HFFc6 (cell line): ENCODE measurements around the gene GMIP. TPM values are rescaled to one million over a fixed set of nuclear protein-coding genes. Genes with fewer than 3 reads are reported as not detected.

Source experiments
- DNase-seq: peaks from one replicate; pipeline ENCODE4 v3.0.0-alpha.2; 2018
- H3K27ac Mint-ChIP-seq: 2 replicates; pipeline ENCODE4 v1.8.0; 2020; ENCODE audit warnings: mild to moderate bottlenecking, mixed read lengths
- H3K27me3 Mint-ChIP-seq: 2 replicates; pipeline ENCODE4 v1.8.0; 2021; ENCODE audit warnings: mild to moderate bottlenecking, moderate library complexity, mixed read lengths; ENCODE audit not compliant: insufficient read depth
- H3K36me3 Mint-ChIP-seq: 2 replicates; pipeline ENCODE4 v1.8.0; 2021; ENCODE audit warnings: low read depth, mixed read lengths
- H3K4me1 Mint-ChIP-seq: 2 replicates; pipeline ENCODE4 v1.8.0; 2020; ENCODE audit warnings: low read depth, mixed read lengths
- H3K4me3 Mint-ChIP-seq: 2 replicates; pipeline ENCODE4 v1.8.0; 2020; ENCODE audit warnings: mild to moderate bottlenecking, moderate library complexity, mixed read lengths
- H3K9me3 Mint-ChIP-seq: 2 replicates; pipeline ENCODE4 v1.8.0; 2020; ENCODE audit warnings: mild to moderate bottlenecking, mixed read lengths
- total RNA-seq, 6 experiments: library from RNA; stranded (reverse); fragmentation: NEBNext Ultra II Directional; extraction: Animal tissue kit (Norgen Biotek cat#: 25700); gene quantifications; 2 replicates in 1 of 6; 3 replicates in 5 of 6; pipeline ENCODE4 v1.2.3, GENCODE V29; 2021
- TF ChIP-seq, protein P1 (sequence below): fragments of 200-600 bp; sonication (generic); IDR thresholded peaks from 2 replicates; pipeline ENCODE4 v1.5.0; 2021; ENCODE audit warnings: antibody characterized with exemption, mild to moderate bottlenecking

GMIP gene
- total RNA-seq, 6 experiments from 2014 or later, result 11.5 to 16.7 (median 13.9) TPM

DNA sequence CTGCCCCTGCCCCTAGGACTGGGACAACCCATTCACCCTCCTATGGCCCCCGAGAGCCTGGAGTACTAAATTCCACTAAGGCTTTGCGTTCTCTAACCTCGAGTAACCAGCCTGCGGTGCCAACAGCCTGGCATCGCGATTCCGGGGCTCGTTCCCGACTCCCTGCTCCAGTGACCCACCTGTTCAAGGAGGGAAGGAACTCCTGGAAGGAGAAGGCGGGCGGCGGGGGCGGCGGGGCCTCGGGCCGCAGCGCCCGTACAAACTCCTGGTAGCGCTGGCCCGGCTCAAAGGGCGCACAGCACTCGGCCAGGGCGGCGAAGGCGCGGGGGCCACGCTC, 6.3 kb downstream of the GMIP start:
- Mint-ChIP-seq H3K36me3 (peaks cover 30% of the 10 kb centered on the region), H3K27me3 (no peaks in the 10 kb centered on the region), H3K27ac (no peak overlapping the region), H3K4me3 (no peak overlapping the region), H3K9me3 (no peaks in the 10 kb centered on the region), H3K4me1 (peaks cover 4% of the 10 kb centered on the region)
- no peak for DNase-seq
- TF ChIP-seq, protein P1, sequence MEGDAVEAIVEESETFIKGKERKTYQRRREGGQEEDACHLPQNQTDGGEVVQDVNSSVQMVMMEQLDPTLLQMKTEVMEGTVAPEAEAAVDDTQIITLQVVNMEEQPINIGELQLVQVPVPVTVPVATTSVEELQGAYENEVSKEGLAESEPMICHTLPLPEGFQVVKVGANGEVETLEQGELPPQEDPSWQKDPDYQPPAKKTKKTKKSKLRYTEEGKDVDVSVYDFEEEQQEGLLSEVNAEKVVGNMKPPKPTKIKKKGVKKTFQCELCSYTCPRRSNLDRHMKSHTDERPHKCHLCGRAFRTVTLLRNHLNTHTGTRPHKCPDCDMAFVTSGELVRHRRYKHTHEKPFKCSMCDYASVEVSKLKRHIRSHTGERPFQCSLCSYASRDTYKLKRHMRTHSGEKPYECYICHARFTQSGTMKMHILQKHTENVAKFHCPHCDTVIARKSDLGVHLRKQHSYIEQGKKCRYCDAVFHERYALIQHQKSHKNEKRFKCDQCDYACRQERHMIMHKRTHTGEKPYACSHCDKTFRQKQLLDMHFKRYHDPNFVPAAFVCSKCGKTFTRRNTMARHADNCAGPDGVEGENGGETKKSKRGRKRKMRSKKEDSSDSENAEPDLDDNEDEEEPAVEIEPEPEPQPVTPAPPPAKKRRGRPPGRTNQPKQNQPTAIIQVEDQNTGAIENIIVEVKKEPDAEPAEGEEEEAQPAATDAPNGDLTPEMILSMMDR, result no peak

DNA sequence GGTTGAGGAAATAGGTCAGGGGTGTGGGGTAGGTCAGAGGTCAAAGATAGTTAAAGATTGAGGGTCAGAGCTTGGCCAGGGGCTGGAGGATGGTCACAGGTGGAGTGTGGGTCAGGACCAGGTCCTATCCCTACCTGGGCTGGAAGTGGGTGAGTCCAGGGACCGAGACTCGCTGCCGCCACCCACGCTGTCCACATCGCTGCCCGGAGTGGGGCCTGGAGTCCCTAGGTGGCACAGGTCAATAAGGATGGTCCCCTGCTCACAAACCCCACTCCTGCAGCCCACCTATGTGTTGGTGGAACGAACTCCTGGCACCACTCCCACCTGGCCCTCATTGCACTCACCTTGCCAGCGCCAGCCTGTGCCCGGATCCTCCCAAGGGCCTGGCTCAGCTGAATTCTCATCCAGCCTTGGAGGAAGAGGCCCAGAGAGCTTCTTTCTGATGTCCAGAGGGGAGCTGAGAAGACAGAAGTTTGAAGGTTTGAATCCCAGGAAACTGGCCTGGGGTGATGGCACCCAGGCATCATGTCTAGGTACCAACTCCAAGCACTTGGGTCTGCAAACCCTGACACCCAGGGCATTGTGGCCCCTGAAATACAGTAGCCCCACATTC, 6.8 kb downstream of the GMIP start:
- no peaks in the 10 kb centered on the region for H3K27me3 Mint-ChIP-seq
- peaks cover 30% of the 10 kb centered on the region for H3K36me3 Mint-ChIP-seq
- no peaks in the 10 kb centered on the region for H3K4me1 Mint-ChIP-seq
- H3K27ac Mint-ChIP-seq, result no peak overlapping the region
- TF ChIP-seq, protein P1, result no peak
- no peak overlapping the region for H3K4me3 Mint-ChIP-seq
- H3K9me3 Mint-ChIP-seq, result no peaks in the 10 kb centered on the region
- no peak for DNase-seq

DNA sequence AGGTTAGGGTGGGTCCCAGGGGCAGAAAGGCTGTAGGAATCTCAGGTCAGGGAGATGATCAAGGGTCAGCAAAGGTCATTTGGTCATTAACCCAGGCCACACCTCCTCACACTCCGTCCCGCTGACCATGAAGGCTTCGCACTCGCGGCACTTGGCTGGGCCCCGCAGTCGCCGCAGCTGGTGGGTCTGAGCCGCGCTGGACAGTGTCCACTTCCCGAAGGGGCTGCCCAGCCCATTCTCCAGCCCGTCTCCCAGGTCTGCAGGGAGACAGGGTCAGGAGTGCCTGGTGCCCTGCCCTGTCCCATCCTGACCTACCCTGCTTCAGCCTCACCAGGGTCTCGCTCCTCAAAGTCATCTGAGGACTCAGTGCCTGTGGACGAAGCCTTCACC, 8.1 kb downstream of the GMIP start:
- H3K9me3 Mint-ChIP-seq, result no peaks in the 10 kb centered on the region
- H3K36me3 Mint-ChIP-seq, result peaks cover 30% of the 10 kb centered on the region
- no peaks in the 10 kb centered on the region for H3K4me1 Mint-ChIP-seq
- DNase-seq, result no peak
- H3K27me3 Mint-ChIP-seq, result no peaks in the 10 kb centered on the region
- H3K27ac Mint-ChIP-seq, result no peak overlapping the region
- TF ChIP-seq, protein P1, result no peak
- H3K4me3 Mint-ChIP-seq, result no peak overlapping the region

DNA sequence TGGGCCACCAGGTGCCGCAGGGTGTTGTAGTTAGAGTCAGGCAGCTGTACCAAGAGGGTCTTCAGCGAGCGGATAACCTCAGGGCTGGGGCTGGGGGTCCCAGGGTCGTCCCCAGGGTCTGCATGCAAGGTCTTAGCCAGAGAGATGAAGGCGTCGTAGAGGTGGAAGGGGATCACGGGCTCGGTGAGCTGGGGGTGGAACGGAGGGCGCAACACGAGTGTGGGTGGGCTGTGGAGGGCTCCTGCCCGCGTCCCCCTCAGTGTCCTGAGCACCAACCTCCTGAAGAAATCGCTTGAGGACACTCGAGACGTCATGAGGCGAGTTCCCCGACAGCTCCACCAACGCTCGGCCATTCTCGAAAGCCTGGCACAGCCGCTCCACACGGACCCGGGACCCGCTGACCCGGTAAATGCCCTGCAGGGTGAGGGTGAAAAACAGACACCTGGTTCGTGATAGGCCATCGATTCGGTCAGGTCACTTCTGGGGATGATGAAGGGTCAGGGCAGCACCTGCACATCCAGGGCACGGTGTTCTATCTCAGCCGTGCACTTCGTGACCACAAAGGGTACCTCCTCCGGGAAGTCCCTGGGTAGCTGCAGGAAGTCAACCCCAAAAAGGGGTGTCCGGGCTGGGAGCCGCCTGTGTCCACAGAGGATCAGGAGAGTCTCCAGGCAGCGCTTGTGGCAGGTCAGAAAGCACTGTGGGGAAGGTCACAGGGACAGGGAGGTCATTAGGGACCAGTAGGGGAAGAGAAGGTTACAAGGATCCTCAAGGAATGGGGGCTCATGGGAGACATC, 8.7 kb downstream of the GMIP start:
- Mint-ChIP-seq H3K27me3 (no peaks in the 10 kb centered on the region), H3K27ac (no peak overlapping the region), H3K36me3 (peaks cover 30% of the 10 kb centered on the region), H3K4me3 (no peak overlapping the region), H3K9me3 (no peaks in the 10 kb centered on the region), H3K4me1 (no peaks in the 10 kb centered on the region)
- no peak for DNase-seq
- TF ChIP-seq, protein P1, result no peak

DNA sequence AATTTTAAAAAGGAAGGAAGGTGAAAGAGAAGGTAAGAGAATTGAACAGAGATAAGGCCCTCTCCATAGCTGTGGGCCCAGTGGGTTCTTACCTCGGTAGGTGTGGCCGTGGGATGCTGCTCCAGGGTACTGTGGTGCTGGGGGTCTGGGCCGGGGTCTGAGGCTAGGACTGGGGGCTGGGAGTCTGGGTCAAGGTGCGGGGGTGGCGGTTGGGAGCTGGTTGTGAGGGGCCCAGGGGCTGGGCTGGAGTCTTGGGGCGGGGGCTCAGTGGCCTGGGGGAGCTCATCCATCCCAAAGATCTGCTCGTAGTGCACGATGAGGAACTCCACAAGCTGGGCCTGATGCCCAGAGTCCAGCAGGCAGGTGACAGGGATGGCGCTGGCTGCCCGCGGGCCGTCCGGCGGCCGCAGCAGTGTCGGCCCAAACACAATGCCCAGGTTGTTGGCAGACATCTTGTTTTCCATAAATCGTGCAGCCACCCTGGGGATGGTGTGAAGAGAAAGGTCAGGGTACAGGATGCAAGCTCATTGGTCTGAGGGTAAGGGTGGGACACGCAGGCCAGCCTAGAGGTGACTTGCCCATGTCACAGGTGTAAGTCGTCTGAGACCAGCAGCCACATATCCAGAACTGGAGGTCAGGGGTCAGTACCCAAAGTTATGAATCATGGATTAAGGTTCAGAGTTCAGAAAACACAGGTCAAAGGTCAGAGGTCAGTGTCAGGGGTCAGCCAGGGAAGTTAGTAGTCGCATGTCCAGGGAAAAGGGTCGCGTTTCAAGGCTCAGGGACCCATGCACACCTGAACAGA, 9.5 kb downstream of the GMIP start:
- no peak for DNase-seq
- no peak overlapping the region for H3K4me3 Mint-ChIP-seq
- no peaks in the 10 kb centered on the region for H3K4me1 Mint-ChIP-seq
- peaks cover 30% of the 10 kb centered on the region for H3K36me3 Mint-ChIP-seq
- TF ChIP-seq, protein P1, result no peak
- no peaks in the 10 kb centered on the region for H3K27me3 Mint-ChIP-seq
- no peak overlapping the region for H3K27ac Mint-ChIP-seq
- no peaks in the 10 kb centered on the region for H3K9me3 Mint-ChIP-seq
